HEK293 (cell line): Measurements from ENCODE around the gene ZBTB43.
"Not testable (repeated sequence)": the region's sequence is repeated elsewhere in the genome, so short reads cannot be mapped to it uniquely, and the experiment has no call there.

ENCODE experiments used
- ATF2 ChIP-seq: fragments of 450-650 bp; formaldehyde crosslinking; IDR thresholded peaks from 2 replicates; pipeline ENCODE4 v1.5.1; 2016; ENCODE audit warnings: missing biosample characterization, missing genetic modification characterization, low read depth
- HOXA7 ChIP-seq: sonication (generic); formaldehyde crosslinking; IDR thresholded peaks from 2 replicates; pipeline ENCODE4 v1.8.1; 2022; ENCODE audit warnings: missing genetic modification reagents, borderline replicate concordance
- ZBTB7A ChIP-seq: fragments of 450-650 bp; formaldehyde crosslinking; IDR thresholded peaks from 2 replicates; pipeline ENCODE4 v1.5.1; 2016; ENCODE audit warnings: low read depth, missing biosample characterization, missing genetic modification characterization
- ZFP41 ChIP-seq: fragments of 450-650 bp; formaldehyde crosslinking; IDR thresholded peaks from 2 replicates; pipeline ENCODE4 v1.5.1; 2016; ENCODE audit warnings: missing biosample characterization, missing genetic modification characterization, borderline replicate concordance
- ZNF341 ChIP-seq: fragments of 450-650 bp; formaldehyde crosslinking; IDR thresholded peaks from 2 replicates; pipeline ENCODE4; 2016; ENCODE audit warnings: low read depth, missing biosample characterization, missing genetic modification characterization
- ZNF423 ChIP-seq: fragments of 450-650 bp; formaldehyde crosslinking; IDR thresholded peaks from 2 replicates; pipeline ENCODE4 v1.5.1; 2016; ENCODE audit warnings: missing biosample characterization, missing genetic modification characterization
- ZNF768 ChIP-seq: fragments of 450-650 bp; formaldehyde crosslinking; IDR thresholded peaks from 2 replicates; pipeline ENCODE4 v1.5.1; 2018; ENCODE audit warnings: missing biosample characterization, mild to moderate bottlenecking, missing genetic modification characterization
- TF ChIP-seq, protein P1 (sequence below): fragments of 450-650 bp; formaldehyde crosslinking; optimal IDR thresholded peaks from 2 replicates; pipeline ENCODE3; 2016; ENCODE audit warnings: missing biosample characterization, mild to moderate bottlenecking, missing genetic modification characterization

DNA sequence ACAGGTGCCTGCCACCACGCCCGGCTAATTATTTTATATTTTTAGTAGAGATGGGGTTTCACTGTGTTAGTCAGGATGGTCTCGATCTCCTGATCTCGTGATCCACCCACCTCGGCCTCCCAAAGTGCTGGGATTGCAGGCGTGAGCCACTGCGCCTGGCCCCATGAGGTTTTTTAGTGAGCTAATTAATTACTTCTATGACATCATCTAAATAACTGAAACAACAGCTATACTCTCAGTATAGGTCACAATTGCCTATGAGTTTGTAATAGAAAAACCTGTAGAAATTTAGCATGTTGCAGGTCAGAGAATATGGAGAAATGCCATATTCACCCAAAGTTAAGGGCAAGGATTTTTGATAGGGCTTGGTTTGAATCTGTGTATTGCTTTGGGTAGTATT is 12.8 kb downstream of the ZBTB43 start:
- TF ChIP-seq ZBTB7A; ZNF423 (tag by site-specific recombination); ZFP41; ZNF768 (tag by site-specific recombination); HOXA7; ZNF341: not testable (repeated sequence)
- TF ChIP-seq, protein P1, sequence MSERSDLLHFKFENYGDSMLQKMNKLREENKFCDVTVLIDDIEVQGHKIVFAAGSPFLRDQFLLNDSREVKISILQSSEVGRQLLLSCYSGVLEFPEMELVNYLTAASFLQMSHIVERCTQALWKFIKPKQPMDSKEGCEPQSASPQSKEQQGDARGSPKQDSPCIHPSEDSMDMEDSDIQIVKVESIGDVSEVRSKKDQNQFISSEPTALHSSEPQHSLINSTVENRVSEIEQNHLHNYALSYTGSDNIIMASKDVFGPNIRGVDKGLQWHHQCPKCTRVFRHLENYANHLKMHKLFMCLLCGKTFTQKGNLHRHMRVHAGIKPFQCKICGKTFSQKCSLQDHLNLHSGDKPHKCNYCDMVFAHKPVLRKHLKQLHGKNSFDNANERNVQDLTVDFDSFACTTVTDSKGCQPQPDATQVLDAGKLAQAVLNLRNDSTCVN (tag by site-specific recombination) = not testable (repeated sequence)
- peak; percentile 63 for TF ChIP-seq ATF2
